Measurements from ENCODE around the gene CARM1.
"Not testable (repeated sequence)": the region's sequence is repeated elsewhere in the genome, so short reads cannot be mapped to it uniquely, and the experiment has no call there.

CARM1 gene

GRCh38 chr19:10929402-10929794 lies 58.0 kb downstream of the CARM1 start:
- DNase-seq (ENCODE audit: low read depth), result no peak

GRCh38 chr19:10935371-10936059 lies 64.2 kb downstream of the CARM1 start:
- no peak for DNase-seq (ENCODE audit: low read depth)

- DNase-seq (ENCODE audit: low read depth), result no peak
These were observed 65.3 kb downstream of the CARM1 start for GRCh38 chr19:10936661-10937084.

GRCh38 chr19:10941649-10942048 lies 70.3 kb downstream of the CARM1 start:
- not testable (repeated sequence) for DNase-seq (ENCODE audit: low read depth)

GRCh38 chr19:10943412-10943811 lies 72.1 kb downstream of the CARM1 start:
- not testable (repeated sequence) for DNase-seq (ENCODE audit: low read depth)

- no peak for DNase-seq (ENCODE audit: low read depth)
These were observed 73.9 kb downstream of the CARM1 start for GRCh38 chr19:10945264-10945663.

GRCh38 chr19:10946958-10947657 lies 75.8 kb downstream of the CARM1 start:
- DNase-seq (ENCODE audit: low read depth), result no peak

GRCh38 chr19:10952809-10953208 lies 81.5 kb downstream of the CARM1 start:
- no peak for DNase-seq (ENCODE audit: low read depth)

GRCh38 chr19:10959277-10959968 lies 88.1 kb downstream of the CARM1 start:
- not testable (repeated sequence) for DNase-seq (ENCODE audit: low read depth)

GRCh38 chr19:10960314-10961072 lies 89.1 kb downstream of the CARM1 start, which contains the start of gene SMARCA4:
TSS of gene SMARCA4 (plus strand) at chr19:10961030. CDS start at chr19:10984152, 23,122 bp downstream.
- DNase-seq (ENCODE audit: low read depth), result peak; percentile 88

GRCh38 chr19:10961073-10961860 lies 89.9 kb downstream of the CARM1 start:
- no peak for DNase-seq (ENCODE audit: low read depth)

- no peak for DNase-seq (ENCODE audit: low read depth)
These were observed 91.5 kb downstream of the CARM1 start for GRCh38 chr19:10962863-10963262.

- no peak for DNase-seq (ENCODE audit: low read depth)
These were observed 92.5 kb downstream of the CARM1 start for GRCh38 chr19:10963865-10964264.

GRCh38 chr19:10964903-10965302 lies 93.5 kb downstream of the CARM1 start:
- no peak for DNase-seq (ENCODE audit: low read depth)

- DNase-seq (ENCODE audit: low read depth), result no peak
These were observed 94.0 kb downstream of the CARM1 start for GRCh38 chr19:10965398-10965797.

GRCh38 chr19:10966809-10967208 lies 95.5 kb downstream of the CARM1 start:
- DNase-seq (ENCODE audit: low read depth), result no peak

GRCh38 chr19:10968527-10969135 lies 97.3 kb downstream of the CARM1 start:
- no peak for DNase-seq (ENCODE audit: low read depth)

GRCh38 chr19:10971107-10971726 lies 99.9 kb downstream of the CARM1 start:
- DNase-seq (ENCODE audit: low read depth), result no peak
